ENCODE measurements around the gene SH3BP1. TPM values are rescaled to one million over a fixed set of nuclear protein-coding genes. Genes with fewer than 3 reads are reported as not detected.

Gene SH3BP1
- polyA plus RNA-seq, 1 donor from 2014 or later = 0.63 TPM

- no peak overlapping the region for H3K27ac ChIP-seq (ENCODE audit: low read length)
- H3K36me3 ChIP-seq (ENCODE audit: insufficient read depth, low read length) = no peaks in the 10 kb centered on the region
- no peaks in the 10 kb centered on the region for H3K27me3 ChIP-seq (ENCODE audit: insufficient read depth, low read depth, low read length)
Observed at GRCh38 chr22:37623075-37624016, 16.1 kb upstream of the SH3BP1 start.

More at GRCh38 chr22:37623075-37624016, 16.1 kb upstream of the SH3BP1 start:
- no peak overlapping the region for H3K4me2 ChIP-seq (ENCODE audit: low read length)
- H4K20me1 ChIP-seq (ENCODE audit: insufficient read depth) = no peaks in the 10 kb centered on the region
- H3K4me3 ChIP-seq (ENCODE audit: low read length) = no peak overlapping the region
- TF ChIP-seq MXI1 (conservative IDR thresholded peaks at IDR 0.05; ENCODE audit: poor library complexity, severe bottlenecking) (no peak), EP300 (conservative IDR thresholded peaks at IDR 0.05; ENCODE audit: poor library complexity, severe bottlenecking) (no peak), SMC3 (conservative IDR thresholded peaks at IDR 0.05; ENCODE audit: poor library complexity) (peak; percentile 46), EZH2 (IDR thresholded peaks at IDR 0.05; ENCODE audit: borderline replicate concordance, insufficient read depth, low read length, poor library complexity, severe bottlenecking) (no peak), POLR2AphosphoS5 (IDR thresholded peaks at IDR 0.05) (no peak), CTCF (IDR thresholded peaks at IDR 0.05; ENCODE audit: poor library complexity, severe bottlenecking) (peak; percentile 64), TAF1 (IDR thresholded peaks at IDR 0.05; ENCODE audit: low read depth) (no peak), REST (IDR thresholded peaks at IDR 0.05; ENCODE audit: borderline replicate concordance) (no peak), RAD21 (conservative IDR thresholded peaks at IDR 0.05) (peak; percentile 49)
- no peak overlapping the region for H3K9ac ChIP-seq (ENCODE audit: low read length)
- no peak overlapping the region for H2AFZ ChIP-seq (ENCODE audit: low read depth, low read length)
- no peaks in the 10 kb centered on the region for H3K9me2 ChIP-seq (ENCODE audit: insufficient read depth, low read length)
- H3K9me3 ChIP-seq (ENCODE audit: low read length) = no peaks in the 10 kb centered on the region
- H3K79me2 ChIP-seq (replicated peaks; ENCODE audit: insufficient read depth, low read length) = no peaks in the 10 kb centered on the region
- no peaks in the 10 kb centered on the region for H3F3A ChIP-seq (ENCODE audit: insufficient read depth, low read length, poor library complexity, severe bottlenecking)

Measured in neural cell (in vitro differentiated cells).